M059J (cell line): ENCODE measurements around the gene ACTG2. TPM values are rescaled to one million over a fixed set of nuclear protein-coding genes. Genes with fewer than 3 reads are reported as not detected.
A peak's percentile ranks its signal among the peaks of the same experiment; 100 is the strongest.
"Not testable (repeated sequence)": the region's sequence is repeated elsewhere in the genome, so short reads cannot be mapped to it uniquely, and the experiment has no call there.

Experiments
- DNase-seq: peaks from one replicate; pipeline ENCODE4 v3.0.0-alpha.2; 2012; ENCODE audit warnings: low read depth
- total RNA-seq: library from RNA; depleted of rRNA; stranded (reverse); fragments of >200 nt; shearing (Covaris generic); gene quantifications from 2 replicates; pipeline ENCODE4 v1.2.3, GENCODE V29; 2014; rRNA removed

Gene ACTG2
- 0.89 and 2.5 TPM in 2 replicates for total RNA-seq

DNA sequence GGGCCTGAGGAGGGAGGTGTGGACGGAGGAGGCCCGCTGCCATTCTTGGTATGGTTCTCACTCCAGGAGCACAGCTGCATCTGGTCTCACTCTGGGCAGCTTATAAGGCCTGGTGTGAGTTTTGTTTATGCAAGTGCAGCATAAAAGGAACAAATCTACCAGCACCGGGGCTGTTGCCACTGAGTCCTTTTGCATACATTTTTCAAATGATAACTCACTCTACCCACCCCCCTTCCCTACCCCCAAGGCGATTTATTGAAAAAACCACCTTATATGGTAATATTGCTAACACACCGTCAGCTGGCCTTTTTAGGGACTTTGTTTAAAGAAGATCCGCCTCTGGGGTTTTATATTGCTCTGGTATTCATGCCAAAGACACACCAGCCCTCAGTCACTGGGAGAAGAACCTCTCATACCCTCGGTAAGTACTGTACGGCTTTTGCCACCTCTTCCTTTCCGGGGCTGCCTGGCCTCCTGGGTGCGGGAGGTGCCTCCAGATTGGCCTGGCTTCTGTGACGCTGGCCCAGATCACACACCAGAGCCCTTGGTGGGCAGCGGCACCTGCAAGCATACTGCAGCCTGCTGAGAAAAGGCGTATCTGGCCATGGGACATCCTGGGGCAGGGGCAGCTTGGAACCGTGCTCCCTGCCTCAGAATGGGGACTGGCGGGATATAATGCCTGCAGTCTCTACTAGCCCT lies at the start of gene ACTG2:
Gene ACTG2 (plus strand): TSS at position 378 of the 699 bp plus-strand sequence. CDS start 8,304 bp downstream, outside the sequence.
- DNase-seq: no peak

GRCh38 chr2:73844087-73844486 lies 48.7 kb upstream of the ACTG2 start:
- no peak for DNase-seq

DNA sequence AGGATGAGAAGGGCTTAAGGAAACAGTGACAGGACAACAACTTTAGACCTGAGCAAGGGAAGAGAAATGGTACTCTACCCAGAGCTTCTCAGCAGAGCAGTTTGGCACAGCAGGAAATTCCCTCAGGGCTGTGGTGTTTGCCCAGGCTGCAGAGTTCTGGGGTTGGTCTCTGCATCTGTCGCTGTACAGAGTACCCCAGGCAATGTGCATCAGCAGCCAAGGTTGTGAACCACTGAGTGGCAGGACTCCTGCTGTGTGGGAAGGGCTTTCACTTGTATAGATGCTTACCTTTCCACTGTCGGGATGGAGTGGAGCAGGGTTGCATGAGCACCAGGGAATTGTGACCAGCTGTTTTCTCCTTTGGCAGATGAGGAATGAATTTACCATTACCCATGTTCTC lies 42.8 kb upstream of the ACTG2 start:
- DNase-seq: no peak

- peak; percentile 39 for DNase-seq
These were observed 41.5 kb upstream of the ACTG2 start for GRCh38 chr2:73851274-73851673.

- peak; percentile 87 for DNase-seq
These were observed 40.8 kb upstream of the ACTG2 start for GRCh38 chr2:73852020-73852419.

GRCh38 chr2:73855526-73855925 lies 37.3 kb upstream of the ACTG2 start:
- DNase-seq: no peak

DNA sequence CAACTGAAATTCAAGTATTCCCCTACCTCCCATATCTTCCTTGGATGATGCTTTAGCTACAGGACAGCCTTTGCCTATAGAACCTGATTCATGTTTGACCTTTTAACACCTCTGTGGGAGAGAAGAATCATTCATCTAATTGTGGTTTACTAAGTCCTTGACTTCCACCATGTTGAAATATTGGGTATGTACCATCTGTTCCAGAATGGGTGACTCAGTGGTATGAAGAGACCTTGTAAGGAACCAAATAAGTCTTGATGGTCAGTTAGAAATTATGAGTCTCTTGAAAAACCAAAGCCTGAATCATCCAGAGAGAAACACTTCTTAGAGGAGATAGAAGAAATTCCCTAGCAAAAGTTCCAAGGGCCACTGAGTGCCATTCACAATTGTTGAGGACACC lies 36.6 kb upstream of the ACTG2 start:
- peak; percentile 78 for DNase-seq

DNA sequence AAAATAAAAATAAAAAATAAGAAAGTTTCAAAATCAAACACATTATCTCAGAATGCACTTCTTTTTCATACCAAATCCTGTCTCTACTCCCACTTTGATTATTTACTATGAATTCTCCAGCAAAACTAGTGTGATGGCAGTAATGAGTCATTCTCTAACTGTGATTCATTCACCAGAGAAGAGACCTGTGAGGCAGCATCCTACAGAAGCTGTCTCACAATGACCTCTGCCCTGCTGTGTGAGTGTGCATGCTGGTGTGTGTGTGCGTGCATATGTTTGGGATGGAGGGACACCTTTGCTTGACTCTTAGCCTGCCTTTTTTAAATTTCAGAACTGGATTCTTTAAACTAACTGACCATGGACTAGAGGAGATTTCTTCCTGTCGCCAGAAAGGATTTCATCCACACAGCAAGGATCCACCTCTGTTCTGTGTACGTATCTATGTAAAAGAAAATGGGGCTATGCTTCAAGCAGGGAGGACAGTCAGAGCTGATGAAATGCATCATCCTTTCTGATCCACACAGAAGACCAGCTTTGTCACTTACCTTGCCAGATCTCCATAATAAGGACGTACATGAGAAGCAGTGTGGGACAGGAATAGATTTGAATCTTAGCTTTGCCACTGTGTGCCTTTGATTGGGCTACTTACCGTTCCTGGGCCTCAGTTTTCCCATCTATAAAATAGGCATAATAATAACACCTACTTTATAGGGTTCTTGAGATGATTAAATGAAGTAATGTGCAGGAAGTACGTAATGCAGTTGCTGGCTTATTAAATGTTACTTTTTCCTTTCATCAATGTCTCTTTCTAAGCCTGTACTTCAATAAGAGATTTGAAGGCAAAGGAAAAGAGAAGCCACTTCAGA lies 32.9 kb upstream of the ACTG2 start:
- peak; percentile 87 for DNase-seq

DNA sequence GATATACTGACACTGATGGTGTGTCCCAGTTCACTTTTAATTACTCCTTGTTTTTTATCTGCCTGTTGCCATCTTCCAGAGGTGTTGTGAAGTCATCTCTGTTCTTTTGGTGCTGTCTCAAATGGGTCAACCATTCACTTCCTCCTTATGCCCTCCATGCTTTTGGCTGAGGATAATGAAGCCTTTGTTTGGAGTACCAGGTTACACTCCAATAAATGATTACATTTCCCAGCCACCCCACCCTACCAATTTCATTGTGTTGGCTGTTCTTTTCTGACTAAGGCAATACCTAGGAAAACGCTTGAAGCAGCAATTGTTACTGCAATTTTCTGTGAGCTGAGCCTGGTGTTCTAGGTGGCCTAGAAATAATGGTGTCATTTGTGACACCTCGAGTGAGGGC lies 29.8 kb upstream of the ACTG2 start:
- DNase-seq: no peak

- peak; percentile 75 for DNase-seq
These were observed 24.4 kb upstream of the ACTG2 start for GRCh38 chr2:73868204-73868978.

DNA sequence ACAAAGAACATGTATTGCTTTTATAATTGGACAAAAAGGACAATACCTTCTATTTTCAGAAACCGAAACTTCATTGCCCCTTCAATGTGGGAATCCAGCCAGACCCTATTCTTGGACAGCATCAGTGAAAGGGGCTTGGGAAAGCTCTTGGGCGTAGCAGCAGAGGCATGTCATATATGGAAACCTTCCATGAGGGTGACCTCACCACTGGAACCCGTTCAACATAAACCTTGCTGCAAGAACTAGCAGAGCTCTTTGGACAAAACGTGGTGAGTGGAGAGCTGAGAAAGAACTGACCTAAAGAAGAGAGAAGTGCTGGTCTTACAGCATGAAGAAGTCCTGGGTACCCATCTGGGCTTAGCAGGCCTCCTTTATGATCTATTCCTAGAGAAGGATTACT lies 22.7 kb upstream of the ACTG2 start:
- DNase-seq: peak; percentile 83

GRCh38 chr2:73877071-73877802 lies 15.6 kb upstream of the ACTG2 start:
- DNase-seq: no peak

DNA sequence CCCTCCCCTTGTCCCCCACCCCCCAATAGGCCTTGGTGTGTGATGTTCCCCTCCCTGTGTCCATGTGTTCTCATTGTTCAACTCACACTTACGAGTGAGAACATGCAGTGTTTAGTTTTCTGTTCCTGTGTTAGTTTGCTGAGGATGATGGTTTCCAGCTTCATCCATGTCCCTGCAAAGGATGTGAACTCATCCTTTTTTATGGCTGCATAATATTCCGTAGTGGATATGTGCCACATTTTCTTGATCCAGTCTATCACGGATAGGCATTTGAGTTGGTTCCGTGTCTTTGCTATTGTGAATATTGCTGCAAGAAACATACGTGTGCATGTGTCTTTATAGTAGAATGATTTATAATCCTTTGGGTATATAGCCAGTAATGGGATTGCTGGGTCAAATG lies 14.8 kb upstream of the ACTG2 start:
- not testable (repeated sequence) for DNase-seq

GRCh38 chr2:73885406-73885805 lies 7.4 kb upstream of the ACTG2 start:
- DNase-seq: no peak

GRCh38 chr2:73886357-73886756 lies 6.5 kb upstream of the ACTG2 start:
- no peak for DNase-seq

DNA sequence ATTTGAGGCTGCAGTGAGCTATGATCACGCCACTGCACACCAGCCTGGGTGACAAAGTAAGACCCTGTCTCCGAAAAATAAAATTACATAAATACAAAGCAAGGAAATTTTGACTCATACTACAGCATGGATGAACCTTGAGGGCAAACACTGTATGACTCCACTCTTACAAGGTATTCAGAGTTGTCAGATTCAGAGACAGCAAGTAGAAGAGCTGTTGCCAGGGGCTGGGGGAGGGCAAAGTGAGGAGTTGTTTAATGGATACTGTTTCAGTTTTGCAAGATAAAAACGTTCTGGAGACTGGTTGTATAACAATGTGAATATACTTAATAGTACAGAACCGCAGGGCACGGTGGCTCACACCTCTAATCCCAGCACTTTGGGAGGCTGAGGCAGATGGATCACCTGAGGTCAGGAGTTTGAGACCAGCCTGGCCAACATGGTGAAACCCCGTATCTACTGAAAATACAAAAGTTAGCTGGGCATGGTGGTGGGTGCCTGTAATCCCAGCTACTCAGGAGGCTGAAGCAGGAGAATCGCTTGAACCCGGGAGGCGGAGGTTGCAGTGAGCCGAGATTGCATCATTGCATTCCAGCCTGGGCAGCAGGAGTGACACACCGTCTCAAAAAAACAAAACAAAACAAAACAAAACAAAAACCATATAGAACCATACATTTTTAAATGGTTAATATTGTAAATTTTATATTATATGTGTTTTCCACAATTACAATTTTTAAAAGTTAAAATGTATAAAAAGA lies 5.0 kb upstream of the ACTG2 start:
- DNase-seq: peak; percentile 61

GRCh38 chr2:73888388-73888787 lies 4.4 kb upstream of the ACTG2 start:
- DNase-seq: no peak

GRCh38 chr2:73889206-73889605 lies 3.6 kb upstream of the ACTG2 start:
- no peak for DNase-seq

DNA sequence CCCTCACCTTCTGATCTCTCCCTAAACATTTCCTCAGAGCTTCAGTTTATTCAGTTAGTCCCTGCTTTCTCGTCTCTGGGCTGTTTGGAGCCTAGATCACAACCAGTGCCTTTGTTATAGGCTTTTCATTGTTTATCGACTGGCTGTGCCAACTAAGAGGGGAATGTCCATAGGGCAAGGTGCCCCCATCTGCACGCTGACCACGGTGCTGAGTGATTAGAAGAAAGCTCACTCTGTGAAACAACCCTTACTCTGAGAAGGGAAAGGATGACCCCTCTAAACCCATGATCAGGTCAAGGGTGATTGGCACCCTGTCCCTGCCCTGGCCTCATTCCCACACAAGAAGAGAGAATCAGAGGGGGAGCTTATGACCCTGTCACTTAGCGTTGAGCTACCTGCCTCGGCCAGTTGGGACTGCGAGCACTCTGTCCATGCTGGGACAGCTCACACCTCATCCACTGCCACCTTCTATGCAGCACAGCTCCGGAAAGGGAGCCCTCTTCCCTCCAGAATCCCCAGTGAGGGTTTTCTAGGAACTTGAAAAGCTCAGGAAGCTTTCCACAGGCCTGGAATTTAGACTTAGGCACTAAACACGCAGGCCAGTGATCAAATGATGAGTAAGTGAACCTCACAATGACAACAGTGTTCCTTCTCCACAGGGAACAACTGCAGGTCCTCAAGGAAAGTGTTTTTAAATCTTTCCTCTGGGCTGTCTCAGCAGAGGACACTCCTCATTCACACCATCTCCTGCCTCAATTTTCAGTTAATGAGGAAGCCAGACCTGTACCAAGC lies 2.3 kb upstream of the ACTG2 start:
- peak; percentile 34 for DNase-seq
